ENCODE measurements around the gene SLC16A3.

The SLC16A3 gene

DNA sequence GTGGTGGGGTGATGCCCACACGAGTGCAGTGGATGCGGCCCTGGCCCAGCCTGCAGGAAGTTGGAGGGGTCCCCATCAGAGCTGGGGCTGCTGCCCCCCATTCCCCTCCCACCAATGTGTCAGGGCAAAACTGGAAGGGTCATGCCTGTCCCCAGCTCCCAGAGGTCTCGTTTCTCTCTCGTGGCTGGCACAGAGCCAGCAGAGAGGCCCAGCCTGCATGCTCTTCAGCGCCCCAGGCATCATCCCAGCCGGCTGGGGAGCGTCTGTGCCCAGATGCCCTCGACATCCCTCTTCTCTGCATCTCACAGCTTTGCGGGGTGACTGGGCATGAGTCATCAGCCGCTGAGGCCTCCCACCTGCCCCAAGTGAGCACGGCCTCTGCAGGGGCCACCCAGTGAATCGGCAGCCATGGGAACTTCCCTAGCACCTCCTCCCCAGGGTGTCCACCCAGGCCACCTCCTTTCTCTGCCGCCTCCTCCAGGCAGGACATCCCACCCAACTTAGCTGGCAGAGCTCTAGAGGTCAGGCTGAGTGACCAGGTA lies 54.4 kb downstream of the SLC16A3 start:
- Histone ChIP-seq H3K9ac (no peak overlapping the region), H3K79me2 (ENCODE audit: insufficient read depth, low read depth) (no peaks in the 10 kb centered on the region), H3K27me3 (ENCODE audit: insufficient read depth, low read depth) (no peaks in the 10 kb centered on the region), H3K4me3 (IDR thresholded peaks at IDR 0.05; ENCODE audit: insufficient read depth, low read depth, low read length) (no peak overlapping the region), H4K20me1 (ENCODE audit: insufficient read depth) (no peaks in the 10 kb centered on the region), H3K4me1 (ENCODE audit: low read depth, poor library complexity, severe bottlenecking) (peaks cover 9% of the 10 kb centered on the region), H2AFZ (ENCODE audit: low read depth) (no peak overlapping the region), H3K4me2 (no peak overlapping the region), H3K36me3 (ENCODE audit: insufficient read depth) (no peaks in the 10 kb centered on the region), H3K27ac (no peak overlapping the region)
- no peak for TF ChIP-seq CTCF (conservative IDR thresholded peaks at IDR 0.05; ENCODE audit: low read depth, low read length)

DNA sequence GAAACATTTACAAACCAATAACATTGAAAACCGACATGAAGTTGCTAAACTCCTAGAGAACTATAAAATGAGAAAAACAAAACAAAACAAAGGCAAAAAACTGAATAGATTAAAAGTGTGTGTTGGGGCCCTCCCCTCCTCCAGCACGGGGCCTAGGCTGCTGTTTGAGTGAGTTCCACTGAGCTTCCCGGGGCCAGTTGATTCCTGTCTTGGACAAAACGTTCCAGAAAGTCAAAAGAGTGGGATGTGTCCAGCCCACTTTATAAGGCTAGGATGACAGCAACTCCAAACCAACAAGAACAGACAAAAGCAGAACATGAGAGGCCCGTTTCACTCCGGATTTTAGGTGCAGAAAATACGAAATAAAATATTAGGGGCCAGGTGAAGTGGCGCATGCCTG lies 56.3 kb downstream of the SLC16A3 start:
- no peak overlapping the region for H3K9ac ChIP-seq
- no peak overlapping the region for H3K27ac ChIP-seq
- H4K20me1 ChIP-seq (ENCODE audit: insufficient read depth): no peaks in the 10 kb centered on the region

DNA sequence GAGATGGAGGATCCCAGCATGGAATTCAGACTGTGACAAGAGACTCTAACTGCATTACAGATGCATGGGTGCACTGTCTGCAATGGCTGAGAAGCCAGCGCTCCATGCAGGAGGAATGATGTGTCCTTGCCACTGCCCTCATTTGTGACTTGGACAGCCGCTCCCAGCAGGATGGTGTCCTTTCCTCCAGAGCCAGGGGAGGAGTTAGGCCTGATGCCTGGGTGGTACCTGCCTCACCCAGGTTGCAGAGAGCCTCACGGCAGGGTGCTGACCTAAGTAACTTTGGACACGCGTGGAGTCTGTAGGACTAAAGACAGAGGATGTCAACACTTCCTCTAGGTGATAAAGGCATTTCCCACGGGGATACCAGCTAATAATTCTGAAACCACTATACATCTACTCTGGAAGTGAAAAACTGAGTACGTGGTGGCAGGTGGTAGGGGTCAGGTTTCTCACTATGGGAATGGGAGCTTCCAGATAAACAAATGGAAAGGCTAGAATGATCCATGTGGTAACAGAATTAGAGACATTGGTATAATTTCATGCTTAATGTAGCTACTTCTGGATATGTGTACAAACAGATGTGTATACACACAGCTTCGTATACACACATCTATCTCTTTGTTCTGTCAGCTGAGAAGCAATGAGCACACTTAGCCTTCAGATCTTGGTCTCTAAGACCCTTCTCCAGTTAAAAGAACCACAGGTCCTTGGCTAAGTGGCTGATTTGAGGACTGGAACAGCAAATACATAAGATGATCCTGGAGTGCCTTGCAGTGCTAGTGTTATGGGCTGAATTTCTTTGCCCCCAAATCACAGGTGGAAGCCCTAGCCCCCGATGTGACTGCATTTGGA lies 58.4 kb downstream of the SLC16A3 start:
- no peak overlapping the region for H3K9ac ChIP-seq
- no peak overlapping the region for H3K4me3 ChIP-seq (IDR thresholded peaks at IDR 0.05; ENCODE audit: insufficient read depth, low read depth, low read length)
- no peaks in the 10 kb centered on the region for H3K4me1 ChIP-seq (ENCODE audit: low read depth, poor library complexity, severe bottlenecking)
- no peaks in the 10 kb centered on the region for H3K36me3 ChIP-seq (ENCODE audit: insufficient read depth)
- no peak overlapping the region for H3K4me2 ChIP-seq
- no peaks in the 10 kb centered on the region for H4K20me1 ChIP-seq (ENCODE audit: insufficient read depth)
- TF ChIP-seq CTCF (conservative IDR thresholded peaks at IDR 0.05; ENCODE audit: low read depth, low read length): no peak
- H3K27me3 ChIP-seq (ENCODE audit: insufficient read depth, low read depth): no peaks in the 10 kb centered on the region
- H3K79me2 ChIP-seq (ENCODE audit: insufficient read depth, low read depth): no peaks in the 10 kb centered on the region
- no peak overlapping the region for H3K27ac ChIP-seq
- H2AFZ ChIP-seq (ENCODE audit: low read depth): no peak overlapping the region

More for the DNA sequence above, 56.3 kb downstream of the SLC16A3 start:
- Histone ChIP-seq H3K4me3 (IDR thresholded peaks at IDR 0.05; ENCODE audit: insufficient read depth, low read depth, low read length) (no peak overlapping the region), H3K4me1 (ENCODE audit: low read depth, poor library complexity, severe bottlenecking) (no peaks in the 10 kb centered on the region), H3K79me2 (ENCODE audit: insufficient read depth, low read depth) (no peaks in the 10 kb centered on the region), H2AFZ (ENCODE audit: low read depth) (no peak overlapping the region), H3K4me2 (no peak overlapping the region), H3K36me3 (ENCODE audit: insufficient read depth) (no peaks in the 10 kb centered on the region), H3K27me3 (ENCODE audit: insufficient read depth, low read depth) (no peaks in the 10 kb centered on the region)
- no peak for TF ChIP-seq CTCF (conservative IDR thresholded peaks at IDR 0.05; ENCODE audit: low read depth, low read length)

- H3K36me3 ChIP-seq (ENCODE audit: insufficient read depth): no peaks in the 10 kb centered on the region
- no peaks in the 10 kb centered on the region for H3K4me1 ChIP-seq (ENCODE audit: low read depth, poor library complexity, severe bottlenecking)
- H3K27me3 ChIP-seq (ENCODE audit: insufficient read depth, low read depth): no peaks in the 10 kb centered on the region
- no peak overlapping the region for H2AFZ ChIP-seq (ENCODE audit: low read depth)
- no peak overlapping the region for H3K9ac ChIP-seq
- no peaks in the 10 kb centered on the region for H3K79me2 ChIP-seq (ENCODE audit: insufficient read depth, low read depth)
- no peak for TF ChIP-seq CTCF (conservative IDR thresholded peaks at IDR 0.05; ENCODE audit: low read depth, low read length)
- H3K27ac ChIP-seq: no peak overlapping the region
- no peaks in the 10 kb centered on the region for H4K20me1 ChIP-seq (ENCODE audit: insufficient read depth)
- no peak overlapping the region for H3K4me2 ChIP-seq
- H3K4me3 ChIP-seq (IDR thresholded peaks at IDR 0.05; ENCODE audit: insufficient read depth, low read depth, low read length): no peak overlapping the region
Observed at GRCh38 chr17:82287868-82288801, 59.3 kb downstream of the SLC16A3 start.

Measured in KMS-11 (cell line).